ENCODE data around the gene WDR53. TPM values are rescaled to one million over a fixed set of nuclear protein-coding genes. Genes with fewer than 3 reads are reported as not detected.

Gene WDR53
- polyA plus RNA-seq, 1 donor (not counting 4 experiments of a cell fraction or from before 2014, with no cell fraction given) = 14.2 TPM

GRCh38 chr3:196537319-196537984 lies 30.9 kb downstream of the WDR53 start:
- Histone ChIP-seq H3K36me3 (ENCODE audit: control insufficient read depth in 2 of 2, extremely low read depth in 1 of 2, insufficient read depth in 2 of 2, low read length in 2 of 2) (no peaks in the 10 kb centered on the region), H3K9me1 (ENCODE audit: control insufficient read depth, extremely low read depth, insufficient read depth, low read length) (no peaks in the 10 kb centered on the region), H4K20me1 (ENCODE audit: control insufficient read depth, extremely low read depth, insufficient read depth, low read length) (no peaks in the 10 kb centered on the region), H3K4me2 (ENCODE audit: control insufficient read depth, extremely low read depth, insufficient read depth, low read depth, low read length) (peak overlapping the region; percentile 51), H3K9me3 (ENCODE audit: control insufficient read depth, low read depth, low read length) (no peaks in the 10 kb centered on the region), H3K4me3 (ENCODE audit: control insufficient read depth in 2 of 3, extremely low read depth in 1 of 3, insufficient read depth in 2 of 3, low read depth in 1 of 3, low read length in 3 of 3) (peak overlapping the region in 1 of 3 experiments; percentile 14), H3K27ac (ENCODE audit: control insufficient read depth, insufficient read depth, low read length) (peak overlapping the region; percentile 58), H3K79me2 (ENCODE audit: control insufficient read depth, insufficient read depth, low read length) (no peaks in the 10 kb centered on the region), H2AFZ (ENCODE audit: control insufficient read depth, low read length) (peak overlapping the region; percentile 62), H3K4me1 (ENCODE audit: control insufficient read depth, extremely low read depth, insufficient read depth, low read length) (no peaks in the 10 kb centered on the region), H3K9ac (ENCODE audit: control insufficient read depth, extremely low read depth, insufficient read depth, low read length) (no peak overlapping the region), H3K27me3 (ENCODE audit: control insufficient read depth, extremely low read depth, insufficient read depth, low read length) (no peaks in the 10 kb centered on the region)
- no peak for TF ChIP-seq EZH2 (IDR thresholded peaks at IDR 0.05; ENCODE audit: low read length)
- TF ChIP-seq CTCF (optimal IDR thresholded peaks at IDR 0.05 in 1 of 3, IDR thresholded peaks at IDR 0.05 in 1 of 3, conservative IDR thresholded peaks at IDR 0.05 in 1 of 3; ENCODE audit: extremely low read depth in 1 of 3, insufficient read depth in 2 of 3, low read length in 3 of 3) = peak; percentile 46 to 67 (median 52)
- dilution Hi-C loops (cut with MboI; ENCODE audit: extremely low pct_ligation_motif_present, low sequenced_read_pairs) = no loop called here
- no peak for FAIRE-seq
- DNase-seq (ENCODE audit: low read depth, low spot score) = no peak

- no peaks in the 10 kb centered on the region for H3K9me3 ChIP-seq (ENCODE audit: control insufficient read depth, low read depth, low read length)
- H2AFZ ChIP-seq (ENCODE audit: control insufficient read depth, low read length) = no peak overlapping the region
- H3K4me1 ChIP-seq (ENCODE audit: control insufficient read depth, extremely low read depth, insufficient read depth, low read length) = peaks cover 3% of the 10 kb centered on the region
- H3K27ac ChIP-seq (ENCODE audit: control insufficient read depth, insufficient read depth, low read length) = no peak overlapping the region
- DNase-seq (ENCODE audit: low read depth, low spot score) (no peak), FAIRE-seq (no peak)
- TF ChIP-seq CTCF (optimal IDR thresholded peaks at IDR 0.05 in 1 of 3, IDR thresholded peaks at IDR 0.05 in 1 of 3, conservative IDR thresholded peaks at IDR 0.05 in 1 of 3; ENCODE audit: extremely low read depth in 1 of 3, insufficient read depth in 2 of 3, low read length in 3 of 3) (no peak), EZH2 (IDR thresholded peaks at IDR 0.05; ENCODE audit: low read length) (no peak)
- no peaks in the 10 kb centered on the region for H3K9me1 ChIP-seq (ENCODE audit: control insufficient read depth, extremely low read depth, insufficient read depth, low read length)
- H4K20me1 ChIP-seq (ENCODE audit: control insufficient read depth, extremely low read depth, insufficient read depth, low read length) = no peaks in the 10 kb centered on the region
- no peaks in the 10 kb centered on the region for H3K36me3 ChIP-seq (ENCODE audit: control insufficient read depth in 2 of 2, extremely low read depth in 1 of 2, insufficient read depth in 2 of 2, low read length in 2 of 2)
- H3K79me2 ChIP-seq (ENCODE audit: control insufficient read depth, insufficient read depth, low read length) = no peaks in the 10 kb centered on the region
- no peak overlapping the region for H3K4me2 ChIP-seq (ENCODE audit: control insufficient read depth, extremely low read depth, insufficient read depth, low read depth, low read length)
- H3K9ac ChIP-seq (ENCODE audit: control insufficient read depth, extremely low read depth, insufficient read depth, low read length) = no peak overlapping the region
- dilution Hi-C loops (cut with MboI; ENCODE audit: extremely low pct_ligation_motif_present, low sequenced_read_pairs) = no loop called here
- no peaks in the 10 kb centered on the region for H3K27me3 ChIP-seq (ENCODE audit: control insufficient read depth, extremely low read depth, insufficient read depth, low read length)
- no peak overlapping the region for H3K4me3 ChIP-seq (ENCODE audit: control insufficient read depth in 2 of 3, extremely low read depth in 1 of 3, insufficient read depth in 2 of 3, low read depth in 1 of 3, low read length in 3 of 3)
Measured at GRCh38 chr3:196533260-196533681, 35.1 kb downstream of the WDR53 start.

Measured in keratinocyte (primary cell).